DMS153 (cell line): ENCODE results near the gene MAST1.
"Not testable (repeated sequence)": the region's sequence is repeated elsewhere in the genome, so short reads cannot be mapped to it uniquely, and the experiment has no call there.

Experiments used
- DNase-seq: peaks from one replicate; lab custom pipeline; 2025; lab: John Stamatoyannopoulos, UW

The MAST1 gene

DNA sequence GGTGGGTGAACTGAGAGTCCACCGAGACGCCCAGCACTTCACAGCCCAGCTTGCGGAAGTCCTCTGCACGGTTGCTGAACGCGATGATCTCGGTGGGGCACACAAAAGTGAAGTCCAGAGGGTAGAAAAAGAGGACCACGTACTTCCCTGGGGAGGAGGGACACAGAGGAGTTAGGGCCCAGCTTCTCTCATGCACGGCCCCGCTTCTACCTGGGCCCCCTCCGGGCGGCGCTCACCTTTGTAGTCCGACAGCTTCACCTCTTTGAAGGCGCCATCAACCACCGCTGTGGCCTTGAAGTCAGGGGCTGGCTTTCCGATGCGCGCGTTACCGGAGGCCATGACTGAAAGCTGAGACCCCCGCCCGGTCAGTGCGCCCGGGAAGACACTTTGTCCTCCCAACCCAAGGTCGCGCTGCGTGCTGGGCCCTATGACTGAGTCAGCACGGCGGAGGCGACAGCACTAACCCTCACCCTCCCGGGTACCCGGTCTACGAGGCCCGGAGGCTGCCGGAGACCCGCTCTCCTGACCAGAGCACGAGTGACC is 37.3 kb upstream of the MAST1 start:
- no peak for DNase-seq

DNA sequence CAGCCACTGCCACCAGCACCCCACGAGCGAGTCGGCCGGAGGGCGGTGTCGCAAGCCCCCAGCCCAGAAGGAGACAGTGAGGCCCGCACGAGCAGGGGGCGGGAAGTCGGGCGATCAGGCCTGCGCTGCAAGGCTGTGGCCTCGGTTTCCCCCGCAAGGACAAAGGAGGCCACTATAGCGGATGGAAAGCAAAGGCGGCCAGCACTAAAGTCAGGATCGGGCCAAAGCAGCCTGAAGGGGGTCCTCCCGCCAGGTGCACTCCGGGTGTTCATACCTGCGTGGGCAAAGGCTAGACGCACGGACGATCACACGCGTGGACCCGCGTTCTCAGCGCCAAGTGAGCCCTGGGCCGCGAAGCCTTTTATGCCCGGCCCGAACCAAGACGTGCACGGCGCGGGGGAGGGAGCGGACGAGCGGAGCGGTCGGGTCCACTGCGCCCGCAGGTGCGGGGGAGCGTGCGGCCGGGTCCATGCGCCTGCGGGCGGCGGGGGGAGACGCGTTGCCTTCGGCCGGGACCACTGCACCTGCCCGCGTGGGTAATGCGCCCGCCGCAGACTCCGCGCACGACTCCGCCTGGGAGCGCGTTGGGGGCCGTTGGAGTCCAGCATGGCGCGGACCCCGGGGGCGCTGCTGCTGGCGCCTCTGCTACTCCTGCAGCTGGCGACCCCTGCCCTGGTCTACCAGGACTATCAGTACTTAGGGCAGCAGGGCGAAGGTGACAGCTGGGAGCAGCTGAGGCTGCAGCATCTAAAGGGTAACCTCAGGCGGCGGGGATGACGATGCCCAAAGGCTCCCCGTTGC is 36.6 kb upstream of the MAST1 start, which contains the start of the genes PRDX2 and THSD8:
Gene PRDX2, minus strand, starts transcription at position 335 of the 801 bp plus-strand sequence. CDS start 539 bp downstream, outside the sequence.
Gene THSD8, plus strand, starts transcription at position 604 of the 801 bp plus-strand sequence. Its CDS starts 3 bp downstream, at position 607.
- peak; percentile 28 for DNase-seq

DNA sequence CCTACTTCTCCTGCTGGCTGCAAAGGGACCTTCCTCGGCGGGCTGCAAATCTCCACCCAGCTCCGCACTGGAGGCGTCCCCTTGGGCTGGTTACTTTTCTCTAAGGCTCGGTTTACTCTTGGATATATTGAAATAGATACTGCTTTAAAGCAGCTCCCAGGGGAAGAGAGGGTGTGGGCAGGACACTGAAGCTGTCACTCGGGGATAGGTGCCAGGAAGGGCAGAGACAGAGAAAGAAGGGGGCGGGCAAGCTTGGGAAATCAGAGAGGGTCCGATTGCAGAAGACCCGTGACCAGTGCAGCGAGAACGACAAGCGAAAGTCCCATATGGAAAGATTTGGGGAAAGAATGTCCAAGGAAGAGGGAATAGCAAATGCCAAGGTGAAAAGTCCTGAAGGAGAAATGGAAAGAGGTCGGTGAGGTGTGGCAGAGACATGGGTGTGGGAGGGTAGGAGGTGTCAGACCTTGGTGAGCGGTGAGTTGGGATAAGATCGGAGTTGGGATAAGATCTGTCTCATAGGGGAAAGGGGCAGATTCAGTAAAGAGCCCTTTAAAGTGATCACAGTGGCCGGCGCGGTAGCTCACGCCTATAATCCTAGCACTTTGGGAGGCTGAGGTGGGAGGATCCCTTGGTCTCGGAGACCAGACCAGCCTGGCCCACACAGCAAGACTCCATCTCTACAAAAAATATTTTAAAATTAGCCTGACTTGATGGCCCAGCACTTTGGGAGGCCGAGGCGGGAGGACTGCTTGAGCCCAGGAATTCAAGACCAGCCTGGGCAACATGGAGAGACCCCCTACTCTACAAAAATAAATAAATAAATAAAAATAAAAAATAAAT is 35.8 kb upstream of the MAST1 start:
- no peak for DNase-seq

DNA sequence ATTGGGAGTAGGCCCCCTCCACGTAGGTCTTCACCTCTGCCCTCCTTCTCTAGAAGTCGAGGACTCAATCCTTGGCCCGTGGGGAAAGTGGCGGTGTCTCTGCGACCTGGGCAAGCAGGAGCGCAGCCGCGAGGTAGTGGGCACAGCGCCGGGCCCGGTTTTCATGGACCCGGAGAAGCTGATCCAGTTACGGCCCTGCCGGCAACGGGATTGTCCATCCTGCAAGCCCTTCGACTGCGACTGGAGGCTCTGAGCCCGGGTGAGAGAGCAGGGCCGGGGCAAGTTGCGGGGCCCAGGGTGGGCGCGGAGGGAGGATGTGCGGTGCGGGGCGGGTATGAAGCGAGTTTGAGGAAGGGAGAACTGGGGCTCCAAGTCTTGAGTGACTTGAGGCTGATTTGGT is 34.3 kb upstream of the MAST1 start:
- DNase-seq, result no peak

DNA sequence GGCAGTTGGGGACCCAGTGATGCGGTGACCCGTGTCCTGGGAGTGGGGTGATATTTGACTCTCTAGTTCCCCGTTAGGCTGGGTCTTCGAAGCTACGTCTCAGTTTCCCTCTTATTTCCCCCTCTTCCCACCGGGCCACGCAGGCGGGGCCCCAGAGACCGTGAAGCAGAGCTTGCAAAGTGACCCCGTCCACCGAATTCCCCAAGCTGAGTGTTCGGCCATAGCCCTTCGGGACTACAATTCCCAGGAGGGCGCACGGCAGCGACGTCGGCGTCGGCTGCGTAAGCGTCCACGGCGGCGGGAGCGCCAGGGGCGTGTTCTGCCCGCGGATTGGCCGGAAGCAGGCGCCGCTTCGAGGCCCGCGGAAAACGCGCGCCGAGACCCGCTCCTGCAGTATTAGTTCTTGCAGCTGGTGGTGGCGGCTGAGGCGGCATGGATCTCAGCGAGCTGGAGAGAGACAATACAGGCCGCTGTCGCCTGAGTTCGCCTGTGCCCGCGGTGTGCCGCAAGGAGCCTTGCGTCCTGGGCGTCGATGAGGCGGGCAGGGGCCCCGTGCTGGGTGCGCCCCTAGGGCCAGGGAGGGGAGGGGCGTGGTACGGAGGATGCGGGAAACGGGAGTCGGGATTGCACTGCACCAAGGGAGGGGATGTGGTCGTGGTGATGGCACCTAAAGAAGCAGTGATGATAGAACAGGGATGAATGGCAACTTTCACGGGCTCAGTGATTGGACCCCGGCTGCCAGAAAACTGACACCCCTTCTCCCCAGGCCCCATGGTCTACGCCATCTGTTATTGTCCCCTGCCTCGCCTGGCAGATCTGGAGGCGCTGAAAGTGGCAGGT is 31.9 kb upstream of the MAST1 start, which contains the start of gene RNASEH2A:
Gene RNASEH2A, plus strand, starts transcription at position 343 of the 840 bp plus-strand sequence. Its CDS starts 90 bp downstream, at position 433.
- DNase-seq, result peak; percentile 78

DNA sequence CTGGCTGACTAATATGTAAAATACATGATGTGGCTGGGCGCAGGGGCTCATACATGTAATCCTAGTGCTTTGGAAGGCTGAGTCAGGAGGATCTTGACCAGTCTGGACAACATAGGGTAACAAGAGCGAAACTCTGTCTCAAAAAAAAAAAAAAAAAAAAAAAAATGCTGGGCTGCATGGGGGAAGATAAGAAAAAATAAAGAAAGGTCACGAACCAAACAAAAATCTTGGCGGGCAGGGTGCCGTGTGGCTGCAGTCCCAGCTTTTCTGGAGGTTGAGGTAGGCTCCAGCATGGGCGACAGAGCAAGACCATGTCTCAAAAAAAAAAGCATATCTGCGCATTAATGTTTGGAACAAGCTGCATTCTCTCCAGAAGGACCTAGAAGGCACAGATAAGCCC is 23.2 kb upstream of the MAST1 start:
- DNase-seq, result no peak

DNA sequence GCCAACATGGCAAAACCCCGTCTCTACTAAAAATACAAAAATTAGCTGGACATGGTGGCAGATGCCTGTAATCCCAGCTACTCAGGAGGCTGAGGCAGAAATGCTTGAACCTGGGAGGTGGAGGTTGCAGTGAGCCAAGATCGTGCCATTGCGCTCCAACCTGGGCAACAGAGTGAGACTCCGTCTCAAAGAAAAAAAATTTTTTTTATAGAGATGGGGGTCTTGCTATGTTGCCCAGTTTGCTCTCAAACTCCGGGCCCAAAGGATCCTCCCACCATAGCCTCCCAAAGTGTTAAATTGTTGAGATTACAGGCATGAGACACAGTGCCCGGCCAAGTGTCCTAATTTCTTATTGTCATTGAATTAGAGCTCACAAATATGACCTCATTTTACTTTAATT is 21.1 kb upstream of the MAST1 start:
- DNase-seq, result not testable (repeated sequence)

DNA sequence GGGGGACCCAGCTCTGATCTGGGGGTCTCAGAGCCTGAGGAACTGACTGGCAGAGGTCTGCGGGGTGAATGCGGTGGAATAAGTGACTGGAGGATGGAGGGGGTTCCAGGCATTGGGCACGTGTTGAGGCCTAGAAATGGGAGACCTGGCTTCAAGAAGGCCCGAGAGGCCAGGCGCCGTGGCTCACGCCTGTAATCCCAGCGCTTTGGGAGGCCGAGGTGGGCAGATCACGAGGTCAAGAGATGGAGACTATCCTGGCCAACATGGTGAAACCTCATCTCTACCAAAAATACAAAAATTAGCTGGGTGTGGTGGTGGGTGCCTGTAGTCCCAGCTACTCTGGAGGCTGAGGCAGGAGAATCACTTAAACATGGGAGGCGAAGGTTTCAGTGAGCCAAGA is 20.5 kb upstream of the MAST1 start:
- DNase-seq, result not testable (repeated sequence)

DNA sequence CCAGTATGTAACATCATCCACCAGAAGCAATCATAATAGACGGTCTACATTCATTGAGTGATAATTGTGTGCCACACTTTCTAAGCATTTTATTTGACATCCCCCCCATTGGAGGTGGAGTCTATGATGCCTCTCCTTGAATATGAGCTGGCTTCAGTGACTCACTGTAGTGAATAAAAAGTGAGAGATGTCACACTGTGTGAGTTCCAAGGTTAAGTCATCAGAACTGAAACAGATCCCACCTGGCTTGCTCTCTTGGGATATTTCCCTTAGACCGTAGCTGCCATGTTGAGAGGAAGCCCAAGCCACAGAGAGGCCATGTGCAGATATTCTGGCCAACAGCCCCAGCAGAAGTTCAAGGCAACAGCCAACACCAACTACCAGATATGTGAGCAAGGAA is 16.6 kb upstream of the MAST1 start:
- no peak for DNase-seq

DNA sequence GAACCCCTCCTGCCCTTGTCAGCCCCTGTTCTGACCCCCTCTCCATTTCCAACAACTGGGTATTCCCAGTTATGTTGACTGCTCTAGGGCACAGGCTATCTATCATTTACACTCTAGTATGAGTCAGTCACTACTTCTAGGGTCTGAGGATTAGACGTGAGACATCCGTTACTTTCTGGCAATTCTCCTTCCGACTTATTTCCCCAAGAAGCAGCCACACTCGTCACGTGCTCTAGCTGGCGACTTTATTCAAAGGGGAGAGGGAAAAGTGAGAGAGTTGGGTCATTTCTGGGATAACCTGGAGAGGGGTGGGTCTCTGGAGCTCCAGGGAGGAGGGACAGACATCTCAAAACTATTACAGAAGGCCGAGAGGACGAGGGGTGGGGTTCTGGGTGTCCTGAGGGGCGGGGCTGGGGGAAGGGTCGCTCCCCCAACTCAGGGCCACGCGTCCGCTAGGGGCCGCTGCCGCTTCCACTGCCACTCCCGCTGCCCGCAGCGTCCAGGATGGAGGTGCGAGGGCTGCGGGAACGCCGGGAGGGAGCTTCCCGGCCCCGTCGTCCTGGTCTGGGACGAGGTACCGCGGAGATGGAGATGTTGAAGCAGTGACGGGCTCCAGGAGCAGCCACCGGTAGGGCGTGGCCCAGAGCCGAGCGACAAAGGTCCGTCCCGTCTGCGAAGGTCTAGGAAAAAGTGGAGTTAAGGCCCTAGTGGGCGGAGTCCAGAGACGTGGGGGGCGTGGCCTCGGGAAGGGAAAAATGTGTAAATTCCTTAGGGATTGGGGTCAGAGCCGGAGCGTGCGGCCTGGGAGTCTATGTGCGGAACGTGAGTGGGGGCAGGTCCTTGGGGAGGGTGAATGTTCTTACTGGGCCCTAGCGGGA is 12.8 kb upstream of the MAST1 start:
- DNase-seq, result no peak

DNA sequence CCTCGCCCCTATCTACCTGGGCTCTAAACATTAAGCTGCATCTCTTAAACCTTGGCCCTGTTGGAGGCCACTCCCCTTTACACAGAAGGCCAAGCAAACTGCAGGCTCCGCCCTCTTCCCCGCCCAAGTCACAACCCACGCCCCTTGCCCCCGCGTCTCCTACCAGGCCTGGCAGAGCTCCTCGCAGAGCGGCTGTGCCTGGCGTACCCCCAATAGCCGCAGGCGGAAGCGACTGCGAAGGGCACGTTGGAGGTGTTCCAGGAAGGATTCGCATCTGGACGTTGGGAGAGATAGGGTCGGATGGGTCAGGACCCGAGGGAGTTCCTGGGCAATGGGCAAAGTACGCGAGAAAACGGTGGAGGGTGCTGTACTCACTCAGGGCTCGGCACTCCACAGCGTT is 9.8 kb upstream of the MAST1 start:
- peak; percentile 61 for DNase-seq

DNA sequence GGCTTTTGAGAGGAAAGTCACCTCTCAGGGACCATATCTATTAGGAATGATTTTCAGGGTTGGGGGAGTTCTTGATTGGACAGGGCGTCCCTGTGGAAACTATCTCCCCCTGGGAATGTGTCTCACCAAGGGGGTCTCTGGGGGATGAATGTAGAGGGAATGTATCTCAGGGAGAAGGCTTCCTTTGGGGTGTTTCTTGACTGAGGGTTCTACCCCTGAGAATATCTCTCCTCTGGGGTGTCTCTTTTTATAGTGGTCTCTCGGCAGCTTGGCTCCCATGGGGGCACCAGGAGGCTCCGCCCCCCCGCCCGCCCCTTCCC is 4.9 kb upstream of the MAST1 start:
- DNase-seq, result no peak

DNA sequence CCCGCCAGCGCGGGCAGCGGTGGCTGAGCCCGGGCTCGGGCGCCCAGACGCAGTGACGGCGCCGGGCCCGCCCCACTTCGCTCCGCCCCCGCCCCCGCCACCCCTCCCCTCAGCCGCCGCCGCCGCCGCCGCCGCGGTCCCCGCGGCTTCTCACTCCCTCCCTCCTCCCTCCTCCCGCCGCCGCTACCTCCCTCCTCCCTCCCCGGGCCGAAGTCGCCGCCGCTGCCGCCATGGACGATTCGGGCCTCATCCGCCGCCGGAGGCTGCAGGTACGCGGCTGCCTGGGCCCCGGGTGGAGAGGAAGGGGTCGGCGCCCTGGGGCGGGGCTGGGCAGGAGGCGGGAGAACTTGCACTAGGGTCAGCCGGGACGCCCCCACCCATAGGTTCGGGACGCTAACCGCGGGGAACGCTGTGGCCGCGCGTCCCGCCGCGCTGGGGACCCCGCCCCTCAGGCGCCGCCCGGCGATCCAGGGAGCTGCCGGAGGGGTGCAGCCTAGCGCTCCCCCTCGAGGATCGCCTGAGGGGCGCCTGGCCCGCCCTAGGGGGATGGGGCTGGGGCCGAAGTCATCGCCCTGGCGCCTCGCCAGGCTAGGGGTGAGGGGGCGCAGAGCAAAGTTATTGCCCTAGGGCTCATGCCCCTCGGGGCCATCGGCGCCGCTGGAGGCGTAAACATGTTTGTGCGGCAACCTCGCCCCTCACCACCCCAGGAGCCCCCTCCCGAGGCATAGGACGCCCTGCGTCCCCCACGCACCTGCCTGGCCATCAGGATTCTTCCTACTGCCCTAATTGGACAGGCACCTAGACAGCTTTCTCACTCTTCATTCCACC is 4.4 kb upstream of the MAST1 start:
- DNase-seq, result no peak

DNA sequence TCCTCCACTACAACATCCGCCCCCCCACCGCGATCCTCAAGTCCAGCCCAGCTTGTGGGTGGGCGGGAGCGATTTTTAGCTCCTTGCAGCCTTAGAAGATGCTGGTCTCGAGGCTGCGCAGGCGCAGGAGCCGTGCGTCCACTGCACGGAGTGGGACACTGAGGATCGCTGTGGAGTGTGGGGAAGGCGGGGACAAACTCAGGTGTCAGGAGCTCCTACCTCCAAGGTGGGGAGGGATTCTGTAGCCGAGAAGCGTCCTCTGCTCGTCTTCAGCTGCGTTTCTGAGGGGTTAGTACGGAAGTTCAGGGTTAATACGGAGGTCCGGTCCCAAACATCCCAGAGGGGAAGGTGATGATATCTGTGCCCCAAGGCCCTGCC is 3.8 kb upstream of the MAST1 start, which contains the start of gene RTBDN:
Gene RTBDN, minus strand, starts transcription at position 14 of the 378 bp plus-strand sequence. CDS start 4,600 bp downstream, outside the sequence.
- no peak for DNase-seq

DNA sequence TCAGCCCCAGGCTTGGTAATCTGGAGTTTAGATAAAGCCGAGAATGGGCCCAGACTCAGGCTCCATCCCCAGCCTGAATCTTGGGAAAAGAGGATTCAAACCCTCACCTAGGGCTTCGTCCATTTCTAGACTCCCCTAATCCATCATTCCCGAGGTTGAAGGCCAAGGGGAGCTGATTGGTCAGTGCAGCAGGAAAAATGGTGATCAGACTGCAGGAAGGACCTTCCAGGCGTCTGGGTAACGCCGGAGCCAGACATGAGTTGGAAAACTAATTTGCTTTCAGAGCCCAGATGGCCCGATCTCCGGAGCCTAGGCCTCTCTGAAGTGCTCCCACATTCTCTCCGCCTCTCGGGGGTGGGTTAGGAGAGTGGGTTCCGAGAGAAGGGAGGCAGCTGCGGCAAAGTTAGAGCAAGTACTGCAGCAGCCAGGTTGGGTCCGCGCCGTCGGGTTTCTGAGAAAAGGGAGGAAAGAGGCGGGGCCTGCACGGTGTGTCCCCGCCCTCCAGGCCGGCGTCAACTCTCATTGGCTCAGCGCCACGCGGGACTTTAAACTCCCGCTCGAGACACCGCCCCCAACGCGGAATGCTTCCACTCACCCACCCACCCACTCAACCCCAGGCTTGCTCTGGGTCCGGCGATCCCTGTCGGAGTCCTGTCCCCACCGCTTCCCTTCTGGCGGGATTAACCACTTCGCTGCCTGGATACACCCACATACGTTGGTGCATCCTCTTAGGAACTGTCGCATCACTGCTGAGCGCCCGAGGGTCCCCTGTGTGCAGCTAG is 3.1 kb upstream of the MAST1 start:
- DNase-seq, result no peak

DNA sequence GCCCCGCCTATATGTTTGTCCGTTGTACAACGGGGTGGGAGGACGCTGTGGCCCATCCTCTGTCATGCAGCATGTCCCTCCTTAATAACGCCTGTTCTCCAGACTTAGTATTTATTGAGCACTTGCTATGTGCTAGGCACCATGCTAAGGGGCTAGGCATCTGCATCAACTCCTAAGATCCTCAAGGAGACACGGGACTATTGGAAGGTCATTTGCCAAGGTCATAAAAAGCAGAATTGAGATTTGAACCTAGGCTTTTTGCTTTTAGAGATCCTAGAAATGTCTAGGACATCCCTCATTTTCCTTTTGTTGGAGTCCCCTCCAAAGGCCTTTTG is 1.8 kb upstream of the MAST1 start:
- DNase-seq, result no peak

DNA sequence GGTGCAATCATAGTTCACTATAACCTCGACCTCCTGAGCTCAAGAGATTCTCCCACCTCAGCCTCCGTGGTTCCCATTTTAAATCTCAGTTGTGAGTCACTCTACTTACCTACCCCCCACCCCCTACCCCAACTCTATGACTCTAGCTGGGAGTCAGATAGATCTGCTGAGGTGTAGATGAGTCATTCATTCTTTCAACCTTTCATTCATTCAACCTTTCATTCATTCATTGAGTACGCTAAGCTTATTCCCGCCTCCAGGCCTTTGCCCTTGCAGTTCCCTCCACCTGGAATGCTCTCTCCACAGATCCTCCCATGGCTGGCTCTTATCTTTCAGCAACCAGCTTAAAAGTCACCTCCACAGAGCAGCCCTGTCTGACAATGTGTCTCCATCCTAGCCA is 1.1 kb upstream of the MAST1 start:
- DNase-seq, result no peak

DNA sequence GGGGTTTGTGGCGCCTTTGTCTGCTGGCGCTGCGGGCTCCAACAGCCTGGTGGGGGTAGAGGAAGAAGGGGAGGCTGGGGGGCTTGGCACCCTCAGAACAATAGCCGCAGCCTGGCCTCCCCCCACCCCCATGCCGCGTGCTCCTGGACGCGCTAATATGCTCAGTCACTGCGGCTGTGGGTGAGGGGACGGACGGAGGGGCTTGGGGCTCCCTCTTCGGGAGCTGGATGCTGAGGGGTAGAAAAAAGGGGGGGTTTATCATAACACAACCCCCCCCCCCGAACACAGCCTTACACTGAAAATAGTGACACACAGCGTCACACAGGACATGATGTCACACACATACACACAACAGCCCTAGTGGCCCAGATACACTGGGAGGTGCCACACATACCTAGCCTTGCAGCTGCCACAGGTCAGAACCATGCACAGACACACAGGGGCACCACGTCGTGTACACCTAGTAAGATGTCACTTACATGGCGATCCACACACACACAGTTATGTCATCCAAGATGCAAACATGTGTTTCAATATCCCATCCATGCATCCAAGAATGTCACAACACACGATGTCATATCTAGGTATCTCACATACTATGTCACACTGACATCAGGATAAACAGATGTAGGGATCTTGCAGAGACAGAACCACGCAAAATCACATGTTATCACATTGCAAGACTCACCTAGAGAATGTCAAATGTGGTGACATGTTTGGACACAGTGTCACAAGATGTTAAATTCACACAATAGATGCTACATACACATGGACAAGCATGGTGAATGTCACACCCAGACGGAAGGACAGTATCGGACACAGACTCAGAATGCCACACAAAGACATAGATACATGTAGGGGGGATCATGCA is 806 bp downstream of the MAST1 start:
- DNase-seq, result no peak
